Measurements from ENCODE around the gene KCNN3.
A peak's percentile ranks its signal among the peaks of the same experiment; 100 is the strongest.

The KCNN3 gene

DNA sequence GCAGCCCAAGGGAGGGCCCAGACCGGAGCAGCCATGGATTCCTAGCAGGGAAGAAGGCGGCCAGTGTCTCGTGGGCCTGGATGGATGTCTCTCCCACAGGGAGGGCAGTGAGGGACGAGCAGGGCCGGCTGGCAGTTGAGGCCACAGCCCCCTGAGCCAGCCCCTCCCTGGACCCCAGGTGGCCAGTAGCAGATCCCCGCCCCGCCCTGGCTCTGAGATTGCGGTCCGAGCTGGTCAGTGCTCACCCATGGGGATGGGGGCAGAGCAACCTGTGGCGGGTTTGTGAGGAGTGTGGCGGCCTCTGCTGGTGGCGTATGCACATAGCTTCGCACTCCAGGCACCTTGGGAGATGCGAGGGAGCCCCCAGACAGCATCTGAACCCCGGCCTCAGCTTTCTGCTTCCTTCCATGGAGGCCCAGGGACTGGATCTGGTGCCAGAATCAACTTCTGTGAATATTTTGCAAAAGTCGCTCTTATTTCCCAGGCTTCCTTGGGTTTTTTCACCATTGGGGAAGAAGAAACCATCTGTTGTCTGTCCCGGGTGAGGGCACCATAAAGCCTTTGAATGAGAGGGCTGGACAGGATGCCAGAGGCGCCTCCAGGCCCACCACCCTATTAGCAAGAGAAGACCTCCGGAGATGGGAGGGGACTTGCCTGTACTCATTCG is 8.4 kb upstream of the KCNN3 start:
- DNase-seq, result peak; percentile 85

DNA sequence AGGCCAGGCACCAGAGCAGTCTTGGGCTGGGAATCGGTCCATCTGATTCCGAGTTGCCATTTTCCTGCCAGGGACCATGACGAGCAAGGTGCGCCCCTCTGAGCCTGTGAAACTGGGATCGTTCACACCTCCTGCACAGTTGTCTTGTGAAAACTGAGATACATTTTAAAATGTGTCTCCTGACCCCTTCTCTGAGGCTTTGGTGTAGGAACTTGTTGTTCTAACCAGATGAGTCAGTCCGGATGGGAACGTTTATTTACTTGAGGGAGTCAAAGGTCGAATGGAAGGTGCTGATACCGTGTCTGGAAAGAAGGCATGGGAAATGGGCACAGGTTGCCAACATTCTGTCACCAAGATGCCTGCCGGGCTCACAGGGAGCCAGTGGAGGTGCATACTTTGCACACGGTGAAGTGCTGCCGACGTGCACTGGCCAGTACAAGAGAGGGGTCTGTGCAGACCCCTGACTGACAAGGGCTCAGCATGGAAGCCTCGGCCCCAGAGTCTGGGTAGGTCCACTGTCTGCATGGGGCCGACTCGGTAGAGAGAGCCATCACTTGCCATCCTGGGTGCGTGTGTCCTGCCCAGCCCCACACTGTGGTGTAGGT is 7.4 kb upstream of the KCNN3 start:
- DNase-seq, result no peak

DNA sequence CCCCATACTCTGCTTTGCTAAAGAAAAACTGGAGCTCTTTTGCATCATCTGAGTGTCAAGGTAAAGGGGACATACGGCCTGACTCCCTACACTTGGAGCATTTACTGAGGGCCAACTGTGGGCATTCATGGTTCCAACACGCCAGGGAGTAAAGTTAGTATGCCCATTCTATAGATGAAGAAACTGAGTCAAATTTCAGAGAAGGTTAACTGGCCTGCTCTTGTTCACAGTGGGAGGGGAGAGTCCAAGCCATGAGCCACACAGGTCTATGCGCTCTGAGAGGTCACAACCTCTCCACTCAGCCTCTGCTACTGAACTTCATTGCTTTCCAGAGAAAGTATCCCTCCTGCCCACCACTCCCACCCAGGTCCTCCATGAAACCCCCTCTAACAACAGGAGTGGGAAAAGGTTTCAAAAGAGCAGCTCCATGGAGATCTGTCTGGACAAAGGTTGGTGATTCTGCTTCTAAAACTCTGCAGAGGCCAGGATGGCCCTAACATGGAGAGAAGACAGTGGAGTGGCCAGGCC is 6.8 kb upstream of the KCNN3 start:
- DNase-seq, result no peak

DNA sequence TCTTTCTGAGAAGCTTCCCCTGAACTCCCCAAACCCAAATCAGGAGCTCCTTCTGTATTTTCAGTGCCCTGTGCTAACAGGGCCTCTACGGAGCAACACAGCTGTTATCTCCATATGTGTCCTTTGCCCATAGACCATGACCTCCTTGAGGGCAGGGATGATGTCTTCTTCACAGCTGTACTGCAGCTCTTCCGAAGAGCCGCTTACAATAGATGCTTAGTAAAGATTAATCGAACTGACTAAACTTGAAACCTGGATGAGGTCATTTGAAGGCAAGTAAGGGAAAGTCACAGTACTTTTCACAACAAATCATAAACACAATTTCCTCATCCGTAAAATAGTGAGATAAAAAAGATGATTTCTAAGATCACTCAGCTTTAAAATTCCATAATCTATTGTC is 4.4 kb upstream of the KCNN3 start:
- no peak for DNase-seq

DNA sequence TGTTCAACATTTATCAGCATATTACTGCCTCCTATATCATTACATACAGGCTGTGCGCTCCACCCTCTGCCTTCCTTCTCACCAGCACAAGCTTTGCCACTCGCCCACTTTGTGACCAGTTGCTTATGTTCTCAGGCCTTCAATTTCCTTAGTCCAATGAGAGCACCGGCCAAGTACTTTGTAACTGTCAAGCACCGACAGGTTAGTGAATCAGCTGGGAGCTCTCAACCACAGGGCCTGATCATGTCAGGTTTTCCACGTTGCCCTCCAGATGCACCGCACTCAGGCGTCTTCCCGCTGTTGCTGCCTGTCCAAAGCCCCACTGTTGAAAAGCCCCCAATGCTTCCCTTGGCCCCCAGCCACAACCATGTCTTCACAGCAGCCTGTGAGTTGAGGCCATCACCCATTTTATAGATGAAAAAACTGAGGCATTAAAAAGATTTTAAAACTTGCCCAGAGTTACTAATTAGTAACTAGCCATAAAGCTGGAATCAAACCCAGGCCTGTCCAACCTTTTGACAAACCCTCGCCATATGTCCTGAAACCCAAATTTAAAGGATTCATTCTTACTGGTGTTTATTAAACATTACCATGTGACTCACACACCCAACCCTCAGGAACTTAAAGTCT is 3.4 kb upstream of the KCNN3 start:
- DNase-seq, result no peak

DNA sequence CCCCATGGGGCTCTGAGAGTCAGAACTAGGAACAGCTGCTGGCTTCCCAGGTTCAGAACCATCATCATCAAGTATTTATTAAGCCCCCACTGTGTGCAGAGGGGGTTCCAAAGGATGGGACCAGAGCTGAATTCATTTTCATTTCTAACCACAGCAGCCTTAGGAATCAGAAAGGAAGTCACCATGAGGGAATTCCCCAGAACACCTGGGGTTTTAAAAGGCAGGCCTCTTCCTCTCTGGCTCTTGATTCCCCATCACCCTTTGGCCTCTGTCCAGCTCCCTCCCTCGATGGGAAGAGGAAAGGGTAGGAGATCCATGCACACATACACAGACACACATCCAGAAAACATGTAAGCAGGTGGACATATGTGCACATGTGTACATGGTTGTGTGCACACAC is 1.3 kb upstream of the KCNN3 start:
- no peak for DNase-seq

DNA sequence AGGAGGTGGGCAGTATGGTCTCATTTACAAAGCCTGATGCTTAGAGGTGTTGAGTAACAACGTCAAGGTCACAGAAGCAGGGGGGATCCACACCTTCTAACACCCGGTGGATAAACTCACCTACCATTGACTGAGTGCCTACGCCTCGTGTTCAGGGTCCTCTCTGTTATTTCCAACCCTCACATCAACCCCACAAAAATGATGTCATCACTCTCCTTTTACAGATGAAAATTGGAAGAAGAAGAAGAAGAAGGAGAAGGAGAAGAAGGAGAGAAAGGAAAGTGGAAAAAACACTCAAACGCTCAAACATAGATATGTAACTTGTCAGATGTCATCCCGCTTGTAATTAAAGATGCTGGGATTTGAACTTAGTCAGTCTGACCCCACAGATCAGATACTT is 653 bp upstream of the KCNN3 start:
- DNase-seq, result no peak

DNA sequence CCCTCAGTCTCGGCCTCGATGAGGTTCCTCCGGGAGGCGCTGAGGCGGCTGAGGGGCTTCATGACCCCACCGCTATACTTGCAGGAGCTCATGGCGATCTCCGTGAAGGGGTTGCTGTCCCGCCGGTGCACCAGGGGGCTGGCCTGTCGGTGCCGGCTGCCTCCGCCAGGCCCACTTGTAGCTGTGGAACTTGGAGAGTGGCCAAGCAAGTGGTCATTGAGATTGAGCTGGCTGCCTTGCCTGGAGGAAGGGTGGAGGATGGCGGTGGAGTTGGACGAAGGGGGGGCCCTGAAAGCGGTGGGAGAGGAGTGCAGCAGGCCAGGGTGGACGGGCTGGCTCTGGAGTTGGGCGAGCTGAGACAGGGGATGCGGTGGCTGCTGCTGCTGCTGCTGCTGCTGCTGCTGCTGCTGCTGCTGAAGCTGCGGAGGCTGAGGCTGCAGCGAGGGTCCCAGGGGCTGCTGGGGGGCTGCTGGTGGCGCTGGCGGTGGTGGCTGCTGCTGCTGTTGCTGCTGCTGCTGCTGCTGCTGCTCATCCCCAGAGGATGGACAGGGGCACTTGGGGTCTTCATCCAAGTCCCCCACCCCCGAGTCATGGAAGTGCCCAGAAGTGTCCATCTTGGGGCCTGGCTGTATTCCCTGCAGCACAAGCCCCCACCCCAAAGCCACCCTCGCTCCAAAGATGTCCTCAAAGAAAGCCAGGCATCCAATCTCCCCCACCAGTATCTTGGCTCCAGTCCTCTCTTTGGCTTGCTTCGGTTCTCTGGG is 548 bp downstream of the KCNN3 start:
- no peak for DNase-seq

DNA sequence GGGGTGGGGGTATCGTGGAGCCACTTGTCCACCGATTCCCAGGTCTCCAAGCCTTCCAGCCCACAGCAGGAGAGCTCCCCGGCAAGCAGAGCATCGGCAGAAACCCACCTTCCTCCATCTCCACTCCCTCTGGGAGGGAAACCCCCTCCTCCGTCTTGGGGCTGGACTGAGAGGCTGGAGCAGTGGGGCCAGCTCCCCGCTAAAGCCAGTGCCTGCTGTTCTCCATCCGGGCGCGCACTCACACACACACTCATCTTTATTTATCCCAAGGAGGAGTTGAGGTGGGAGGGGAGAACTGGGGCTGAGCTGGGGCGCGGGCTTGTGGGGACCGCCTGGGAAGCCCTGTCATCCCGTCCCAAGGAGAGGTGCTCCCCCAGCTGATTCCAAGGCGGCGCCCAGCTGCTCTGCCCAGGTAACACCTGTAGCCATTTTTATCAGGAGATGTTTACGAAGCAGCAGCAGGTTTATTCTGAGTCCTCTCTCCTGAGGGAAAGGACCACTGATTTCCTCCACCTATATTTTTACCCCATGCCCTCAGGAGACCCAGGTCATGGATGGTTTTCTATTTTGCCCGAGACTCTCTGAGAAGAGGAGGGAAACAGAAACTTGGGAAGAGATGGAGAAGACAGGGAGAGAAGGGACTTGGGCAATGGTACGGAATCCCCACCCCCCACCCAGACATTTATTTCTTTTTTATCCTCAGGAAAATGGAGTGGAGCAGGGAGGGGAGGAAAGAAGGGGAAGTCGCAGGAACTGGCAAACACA is 2.1 kb downstream of the KCNN3 start:
- no peak for DNase-seq

DNA sequence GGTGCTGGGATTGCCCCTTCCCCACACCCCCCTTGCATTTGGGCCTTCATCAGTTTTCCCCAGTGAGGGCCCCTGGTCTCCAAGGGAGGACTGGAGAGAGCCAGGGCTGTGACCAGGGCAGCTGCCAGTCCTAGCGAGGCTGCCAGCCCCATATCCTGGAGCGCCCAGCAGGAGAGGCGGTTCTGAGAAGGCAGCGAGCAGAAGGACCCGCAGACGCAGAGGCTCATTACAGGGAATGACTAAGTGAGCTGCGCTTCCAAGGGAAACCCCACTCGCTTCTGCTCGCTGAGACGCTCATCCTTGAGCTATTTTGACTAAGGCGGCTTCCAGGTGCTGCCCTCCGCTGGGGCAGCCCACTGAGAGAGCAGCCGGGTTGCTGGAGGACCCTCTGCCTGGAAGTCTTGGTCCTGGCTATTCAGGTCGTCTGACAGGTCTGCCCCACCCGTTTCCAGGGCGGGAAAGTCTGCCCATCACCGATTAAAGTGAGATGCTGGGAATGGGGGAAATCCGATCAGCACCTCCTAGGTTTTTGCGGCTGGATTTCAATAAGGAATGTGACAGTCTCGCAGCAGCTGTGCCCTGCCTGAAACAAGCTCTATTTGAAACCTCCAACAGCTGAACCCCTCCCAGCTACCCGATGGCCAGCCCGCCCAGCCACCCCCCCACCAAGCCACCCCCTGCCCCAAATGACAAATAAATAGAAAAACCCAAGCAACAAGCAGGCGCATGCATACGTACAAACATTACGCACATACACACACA is 2.8 kb downstream of the KCNN3 start:
- DNase-seq, result no peak

DNA sequence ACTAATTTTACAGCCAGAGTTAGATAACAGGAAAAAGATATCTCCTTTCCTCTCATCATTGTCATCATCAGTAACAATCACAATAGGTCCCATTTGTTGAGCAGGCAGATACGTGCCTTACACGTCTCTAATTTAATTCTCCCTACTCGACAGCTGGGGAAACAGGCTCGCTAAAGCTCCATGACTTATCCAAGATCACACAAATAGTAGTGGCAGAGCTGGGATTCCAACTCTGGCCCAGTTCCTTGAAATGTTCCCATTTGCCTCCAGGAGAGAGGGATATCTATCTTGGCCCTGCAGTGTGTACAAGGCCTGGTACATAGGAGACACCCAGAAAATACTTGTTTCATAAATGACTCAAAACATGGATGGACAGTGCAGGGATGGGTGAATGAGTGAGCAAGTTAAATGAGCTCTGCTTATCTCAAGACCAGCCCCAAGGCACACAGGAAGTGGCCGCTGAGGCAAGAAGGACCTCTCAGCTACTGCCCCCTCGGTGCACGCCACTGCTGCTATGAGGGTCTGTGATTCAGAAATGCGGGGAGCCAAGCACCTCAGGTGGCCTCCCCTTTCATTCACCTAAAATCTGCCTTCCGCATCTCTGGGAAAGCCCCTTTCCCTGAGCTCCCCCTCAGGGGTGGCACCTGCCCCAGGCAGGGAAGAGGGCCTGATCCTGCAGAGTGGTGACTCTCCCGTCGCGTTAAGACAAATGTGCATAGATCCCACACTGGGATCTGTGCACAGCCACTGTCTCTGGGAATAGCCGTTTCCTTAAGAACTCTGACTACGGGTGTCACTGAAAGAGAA is 3.6 kb downstream of the KCNN3 start:
- peak; percentile 73 for DNase-seq

DNA sequence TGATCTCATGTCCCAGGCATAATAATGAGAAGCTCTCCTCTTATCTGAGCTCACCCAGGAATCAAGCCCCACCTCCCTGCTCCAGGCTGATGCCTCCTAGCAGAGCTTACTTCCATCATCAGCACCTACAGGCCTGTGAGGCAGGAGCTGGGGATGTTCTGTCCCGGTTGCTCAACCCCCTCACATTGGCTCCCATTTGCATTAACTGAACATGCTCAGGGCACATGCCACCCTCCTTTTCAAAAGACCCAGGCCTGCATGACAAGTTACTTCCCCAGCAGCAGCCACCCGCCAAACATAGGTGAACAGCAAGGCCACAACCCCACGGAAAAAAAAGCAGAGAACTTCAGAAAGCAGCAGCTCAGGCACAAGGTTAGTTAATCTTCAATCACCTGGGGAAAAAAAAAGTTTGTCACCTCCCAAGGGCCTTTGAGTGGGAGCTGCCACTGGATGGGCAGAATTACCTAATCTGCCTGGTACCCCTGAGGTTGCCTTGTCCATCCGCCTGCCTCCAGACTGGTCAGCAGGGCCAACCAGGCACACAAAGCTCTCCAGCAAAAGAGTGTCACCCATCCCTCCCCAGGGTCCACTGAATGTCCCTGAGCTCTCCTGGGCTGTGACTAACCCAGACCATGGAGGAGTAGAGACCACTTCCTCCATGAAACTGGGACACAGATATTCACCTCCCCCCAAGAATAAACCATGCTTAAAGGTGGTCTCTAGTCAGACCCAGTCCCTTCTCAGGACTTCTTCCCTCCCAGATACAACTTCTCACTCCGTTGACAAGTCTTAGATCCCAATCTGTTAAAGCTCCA is 4.4 kb downstream of the KCNN3 start:
- DNase-seq, result peak; percentile 44

DNA sequence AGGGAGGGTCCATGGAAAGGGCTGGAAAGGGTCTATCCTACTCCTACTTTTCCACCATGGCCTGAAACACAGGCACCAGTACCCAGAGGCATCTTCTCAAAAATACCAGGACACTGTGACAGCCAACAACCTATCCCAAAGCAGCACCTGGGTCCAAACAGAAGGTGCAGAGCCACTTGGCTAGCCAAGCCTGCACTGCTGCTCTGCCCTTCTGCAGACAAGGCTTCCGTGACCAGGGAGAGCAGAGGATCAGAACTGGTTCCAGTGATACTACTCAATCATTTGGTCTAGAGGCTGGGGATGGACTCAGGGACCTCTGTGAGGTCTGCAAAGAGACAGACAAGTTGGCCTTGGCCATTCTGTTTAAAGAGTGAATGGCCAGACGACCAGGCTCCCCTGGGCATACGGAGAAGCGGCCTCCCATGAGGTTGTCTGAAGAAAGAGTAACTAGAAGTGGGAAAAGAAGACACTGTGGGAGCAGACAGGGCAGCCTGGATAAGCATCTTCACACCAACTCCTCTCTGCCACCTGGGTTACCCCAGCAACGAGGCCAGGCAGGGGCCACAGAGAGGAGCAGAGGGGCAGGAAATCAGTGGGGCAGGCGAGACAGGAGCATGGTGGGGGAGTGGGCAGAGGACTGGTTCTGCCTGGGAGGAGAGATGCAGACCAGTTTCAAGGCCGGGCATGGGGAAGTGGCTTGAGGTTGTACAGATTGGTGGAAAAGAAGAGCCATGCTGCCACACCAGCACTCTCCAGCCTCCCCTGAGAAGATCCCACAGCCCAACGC is 5.7 kb downstream of the KCNN3 start:
- DNase-seq, result no peak

DNA sequence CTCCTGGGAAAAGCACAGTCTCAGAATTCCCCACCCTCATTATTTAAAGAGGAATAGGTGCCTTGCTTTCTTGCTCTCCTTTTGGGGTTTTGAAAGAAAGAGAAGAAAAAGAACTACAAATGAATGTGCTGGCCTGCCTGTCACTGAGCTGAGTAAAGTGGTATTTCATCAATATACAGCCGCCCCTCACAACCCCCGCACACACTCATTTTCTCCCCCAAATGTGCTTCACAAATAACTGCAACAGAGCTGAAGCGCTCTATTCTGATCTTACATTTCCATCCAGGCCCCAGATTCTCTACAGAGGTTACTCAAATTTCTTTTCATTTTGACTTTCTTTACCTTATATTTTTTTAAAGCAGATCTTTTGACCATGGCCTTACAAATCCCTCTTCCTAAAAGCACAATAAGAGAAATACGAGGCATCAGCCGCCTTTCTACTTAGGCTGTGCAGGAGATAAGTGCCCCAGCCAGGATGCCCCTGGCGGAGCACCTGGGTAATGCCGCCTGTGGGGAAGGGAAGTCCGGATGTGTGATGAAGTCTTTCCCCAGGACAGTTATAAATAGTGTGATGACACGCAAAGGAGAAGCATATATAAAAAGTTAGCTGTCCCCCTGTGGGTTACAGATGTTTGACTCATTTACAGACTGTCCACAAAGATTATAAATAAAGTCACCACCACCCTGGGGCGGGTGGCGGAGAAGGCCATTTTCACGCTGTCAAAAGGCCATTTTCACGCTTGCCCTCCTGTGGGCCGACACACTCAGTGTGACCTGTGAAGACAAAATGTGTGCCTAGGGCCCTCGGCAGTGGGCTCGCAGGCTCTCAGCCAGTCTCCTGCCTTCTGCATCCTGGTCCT is 6.5 kb downstream of the KCNN3 start:
- DNase-seq, result peak; percentile 94

DNA sequence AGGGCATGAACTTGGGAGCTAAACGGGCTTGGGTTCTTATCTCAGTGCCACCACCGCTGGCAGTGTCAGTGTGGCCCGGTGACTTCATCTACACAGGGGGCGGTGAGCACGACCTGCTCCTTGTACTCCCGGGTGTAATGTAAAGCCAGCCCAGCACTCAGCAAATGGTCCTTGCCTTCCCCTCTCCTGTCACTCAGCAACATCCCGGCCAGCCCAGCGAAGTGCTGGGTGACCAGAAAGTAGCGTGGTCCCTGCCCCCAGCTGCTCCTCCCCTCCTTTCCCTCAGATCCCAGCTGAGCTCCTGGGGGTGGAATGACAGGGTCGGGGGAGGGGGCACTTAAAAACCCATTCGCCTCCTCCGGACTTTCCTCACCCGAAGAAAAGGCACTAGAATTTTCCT is 7.2 kb downstream of the KCNN3 start:
- DNase-seq, result no peak

DNA sequence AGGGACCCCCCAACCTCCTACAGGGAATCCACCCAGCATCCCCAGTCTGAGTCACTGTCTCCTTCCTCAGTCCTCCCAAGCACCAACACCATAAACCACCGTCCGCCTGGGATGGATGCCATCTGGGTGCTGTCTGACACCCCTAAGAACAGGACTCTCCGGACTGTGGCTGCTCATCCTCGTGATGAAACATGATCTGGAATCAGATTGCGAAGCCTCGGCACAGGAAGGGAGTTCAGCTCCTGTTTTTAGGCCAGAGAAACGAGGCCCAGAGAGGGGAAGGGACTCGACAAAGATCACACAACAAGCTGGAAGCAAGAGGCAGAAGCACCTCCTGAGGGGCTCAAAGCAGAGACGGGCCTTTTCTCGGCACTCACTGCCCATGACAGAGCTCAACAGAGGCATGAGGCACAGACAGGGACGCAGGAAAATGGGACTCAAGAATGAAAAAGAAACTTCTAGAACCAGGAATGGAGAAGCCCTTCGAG is 8.4 kb downstream of the KCNN3 start:
- DNase-seq, result peak; percentile 31

DNA sequence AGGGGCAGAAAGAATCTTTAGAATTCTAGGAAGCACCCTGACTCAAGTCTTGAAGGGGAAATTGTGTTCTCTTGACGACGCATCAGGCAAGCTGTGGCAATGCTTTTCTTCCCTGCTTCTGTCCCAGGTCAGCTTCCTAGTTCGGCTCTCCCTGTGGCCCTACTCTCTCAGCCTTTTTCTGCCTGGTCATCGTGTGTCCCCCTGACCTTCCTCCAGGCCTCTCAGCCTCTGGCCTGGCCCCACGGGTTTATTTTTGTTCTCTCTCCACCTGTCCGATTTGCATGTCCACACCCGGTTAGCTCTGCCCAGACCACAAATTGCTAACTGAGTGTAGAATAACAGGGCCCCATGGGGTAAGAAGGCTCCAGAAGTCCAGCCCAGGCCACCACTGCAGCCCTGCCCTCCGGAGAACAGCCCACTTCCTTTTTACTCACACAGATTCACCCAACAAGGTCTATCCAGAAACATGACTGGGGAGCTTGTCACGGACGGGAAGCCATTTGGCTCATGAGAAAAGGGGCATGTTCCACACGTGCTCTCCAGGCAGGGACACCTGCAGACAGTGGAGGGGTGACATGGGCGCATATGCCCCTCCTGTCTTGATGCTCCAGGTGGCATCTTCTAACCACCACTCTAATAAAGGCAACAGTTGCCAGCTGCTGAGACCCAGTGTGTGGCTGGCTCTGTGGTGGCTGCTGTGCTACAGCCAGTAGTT is 9.8 kb downstream of the KCNN3 start:
- peak; percentile 30 for DNase-seq

DNA sequence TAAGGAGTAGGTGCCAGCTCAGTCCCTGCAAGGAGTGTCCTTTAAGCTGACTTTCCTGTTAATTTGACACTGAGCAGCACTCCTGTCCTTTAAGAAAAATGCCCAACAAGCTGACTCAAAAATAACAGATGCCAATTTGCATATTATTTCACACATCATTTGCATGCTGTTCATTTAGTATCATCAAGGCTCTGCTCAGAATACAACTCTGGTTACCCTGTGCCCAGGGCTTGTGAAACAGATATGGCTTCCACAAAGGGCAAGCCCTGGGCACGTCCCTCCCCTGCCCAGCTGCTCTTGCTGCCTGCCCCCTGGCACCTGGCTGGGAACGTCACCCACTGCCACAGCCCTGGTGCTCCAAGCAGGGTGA is 10.3 kb downstream of the KCNN3 start:
- no peak for DNase-seq
